ENCODE results near the gene DOLK.

DOLK gene

GRCh38 chr9:128906741-128907140, 40.7 kb downstream of the DOLK start:
- Histone ChIP-seq H3K36me3 (peaks cover 35% of the 10 kb centered on the region), H3K9me3 (no peaks in the 10 kb centered on the region), H3K27me3 (no peaks in the 10 kb centered on the region), H3K4me3 (ENCODE audit: low read depth, low read length) (no peak overlapping the region), H3K4me1 (no peaks in the 10 kb centered on the region)
- DNase-seq = no peak
- TF ChIP-seq, protein P1, sequence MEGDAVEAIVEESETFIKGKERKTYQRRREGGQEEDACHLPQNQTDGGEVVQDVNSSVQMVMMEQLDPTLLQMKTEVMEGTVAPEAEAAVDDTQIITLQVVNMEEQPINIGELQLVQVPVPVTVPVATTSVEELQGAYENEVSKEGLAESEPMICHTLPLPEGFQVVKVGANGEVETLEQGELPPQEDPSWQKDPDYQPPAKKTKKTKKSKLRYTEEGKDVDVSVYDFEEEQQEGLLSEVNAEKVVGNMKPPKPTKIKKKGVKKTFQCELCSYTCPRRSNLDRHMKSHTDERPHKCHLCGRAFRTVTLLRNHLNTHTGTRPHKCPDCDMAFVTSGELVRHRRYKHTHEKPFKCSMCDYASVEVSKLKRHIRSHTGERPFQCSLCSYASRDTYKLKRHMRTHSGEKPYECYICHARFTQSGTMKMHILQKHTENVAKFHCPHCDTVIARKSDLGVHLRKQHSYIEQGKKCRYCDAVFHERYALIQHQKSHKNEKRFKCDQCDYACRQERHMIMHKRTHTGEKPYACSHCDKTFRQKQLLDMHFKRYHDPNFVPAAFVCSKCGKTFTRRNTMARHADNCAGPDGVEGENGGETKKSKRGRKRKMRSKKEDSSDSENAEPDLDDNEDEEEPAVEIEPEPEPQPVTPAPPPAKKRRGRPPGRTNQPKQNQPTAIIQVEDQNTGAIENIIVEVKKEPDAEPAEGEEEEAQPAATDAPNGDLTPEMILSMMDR (IDR thresholded peaks at IDR 0.05; ENCODE audit: low read depth, low read length) = no peak

DNA sequence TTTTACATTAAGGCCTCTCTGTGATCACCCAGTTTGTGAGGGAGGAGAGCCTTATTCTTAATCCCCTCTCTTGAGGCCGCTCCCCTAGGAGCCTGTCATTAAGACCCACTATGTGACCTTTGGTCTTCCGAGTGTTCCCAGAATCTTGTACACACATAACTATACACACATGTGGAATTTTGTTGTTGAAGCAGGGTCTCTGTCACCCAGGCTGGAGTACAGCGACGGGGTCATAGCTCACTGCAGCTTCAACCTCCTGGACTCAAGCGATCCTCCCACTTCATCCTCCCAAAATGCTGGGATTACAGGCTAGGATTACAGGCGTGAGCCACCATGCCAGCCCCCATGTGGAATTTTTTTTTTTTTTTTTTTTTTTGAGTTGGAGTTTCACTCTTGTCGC, 41.4 kb downstream of the DOLK start:
- H3K9me3 ChIP-seq = no peaks in the 10 kb centered on the region
- no peak for DNase-seq
- H3K27me3 ChIP-seq = no peaks in the 10 kb centered on the region
- peaks cover 35% of the 10 kb centered on the region for H3K36me3 ChIP-seq
- no peak overlapping the region for H3K4me3 ChIP-seq (ENCODE audit: low read depth, low read length)
- TF ChIP-seq, protein P1 (IDR thresholded peaks at IDR 0.05; ENCODE audit: low read depth, low read length) = no peak
- no peaks in the 10 kb centered on the region for H3K4me1 ChIP-seq

DNA sequence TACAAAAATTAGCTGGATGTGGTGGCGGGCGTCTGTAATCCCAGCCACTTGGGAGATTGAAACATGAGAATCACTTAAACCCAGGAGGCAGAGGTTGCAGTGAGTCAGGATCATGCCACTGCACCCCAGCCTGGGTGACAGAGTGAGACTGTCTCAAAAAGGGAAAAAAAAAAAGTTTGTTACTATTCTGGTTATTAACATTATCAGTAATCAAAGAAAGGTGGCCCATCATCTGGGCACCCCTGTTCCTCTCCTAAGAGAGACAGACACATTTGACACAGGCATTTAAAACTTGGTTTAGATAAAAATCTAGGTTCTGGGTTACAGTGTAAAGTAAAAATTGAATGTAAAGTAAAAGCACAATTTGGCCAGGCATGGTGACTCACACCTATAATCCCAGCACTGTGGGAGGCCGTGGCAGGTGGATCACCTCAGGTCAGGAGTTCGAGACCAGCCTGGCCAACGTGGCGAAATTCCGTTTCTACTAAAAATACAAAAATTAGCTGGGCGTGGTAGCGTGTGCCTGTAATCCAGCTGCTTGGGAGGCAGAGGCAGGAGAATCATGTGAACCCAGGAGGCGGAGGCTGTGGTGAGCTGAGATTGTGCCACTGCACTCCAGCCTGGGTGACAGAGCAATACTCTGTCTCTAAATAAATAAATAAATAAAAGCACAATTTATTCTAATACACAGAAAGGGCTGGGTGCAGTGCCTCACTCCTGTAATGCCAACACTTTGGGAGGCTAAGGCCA, 43.4 kb downstream of the DOLK start:
- peaks cover 20% of the 10 kb centered on the region for H3K36me3 ChIP-seq
- DNase-seq = no peak

DNA sequence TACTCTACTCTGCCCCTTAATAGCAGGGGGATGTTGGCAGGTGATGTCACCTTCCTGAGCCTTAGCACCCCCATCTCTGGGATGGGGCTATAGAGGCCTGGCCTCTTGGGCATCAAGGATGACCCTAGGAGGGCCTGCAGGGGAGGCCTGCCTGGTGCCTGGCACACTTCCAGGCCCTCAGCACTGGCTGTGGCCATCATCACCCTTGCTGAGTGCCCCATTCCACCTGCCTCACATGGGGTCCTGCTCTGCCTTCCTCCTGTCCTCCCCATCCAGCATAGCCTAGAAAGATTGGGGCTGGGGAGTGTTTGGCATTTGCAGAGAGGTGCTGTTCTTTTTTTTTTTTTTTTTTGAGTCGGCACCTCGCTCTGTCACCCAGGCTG, 44.3 kb downstream of the DOLK start:
- H3K4me3 ChIP-seq (ENCODE audit: low read depth, low read length) = no peak overlapping the region
- DNase-seq = no peak
- no peaks in the 10 kb centered on the region for H3K27me3 ChIP-seq
- no peaks in the 10 kb centered on the region for H3K4me1 ChIP-seq
- peaks cover 11% of the 10 kb centered on the region for H3K36me3 ChIP-seq
- TF ChIP-seq, protein P1 (IDR thresholded peaks at IDR 0.05; ENCODE audit: low read depth, low read length) = no peak
- H3K9me3 ChIP-seq = no peaks in the 10 kb centered on the region

More for the DNA sequence above, 43.4 kb downstream of the DOLK start:
- Histone ChIP-seq H3K27me3 (no peaks in the 10 kb centered on the region), H3K9me3 (no peaks in the 10 kb centered on the region), H3K4me3 (ENCODE audit: low read depth, low read length) (no peak overlapping the region), H3K4me1 (no peaks in the 10 kb centered on the region)
- TF ChIP-seq, protein P1 (IDR thresholded peaks at IDR 0.05; ENCODE audit: low read depth, low read length) = no peak

GRCh38 chr9:128902351-128903078, 44.9 kb downstream of the DOLK start:
- Histone ChIP-seq H3K36me3 (peaks cover 5% of the 10 kb centered on the region), H3K27me3 (no peaks in the 10 kb centered on the region), H3K4me1 (no peaks in the 10 kb centered on the region), H3K9me3 (no peaks in the 10 kb centered on the region), H3K4me3 (ENCODE audit: low read depth, low read length) (no peak overlapping the region)
- DNase-seq = no peak
- TF ChIP-seq, protein P1 (IDR thresholded peaks at IDR 0.05; ENCODE audit: low read depth, low read length) = no peak

- Histone ChIP-seq H3K36me3 (no peaks in the 10 kb centered on the region; the same call in none of the 2 replicates), H3K27me3 (no peaks in the 10 kb centered on the region), H3K9me3 (no peaks in the 10 kb centered on the region), H3K4me3 (ENCODE audit: low read depth, low read length) (no peak overlapping the region), H3K4me1 (no peaks in the 10 kb centered on the region)
- TF ChIP-seq, protein P1 (IDR thresholded peaks at IDR 0.05; ENCODE audit: low read depth, low read length) = no peak
- no peak for DNase-seq
Measured at GRCh38 chr9:128901822-128902221, 45.6 kb downstream of the DOLK start.
